D721Med (cell line): ENCODE measurements around the gene INSC.

Experiments used
- DNase-seq: peaks from one replicate; pipeline ENCODE4 v3.0.0; 2011; ENCODE audit warnings: low spot score; ENCODE audit not compliant: insufficient read length
- FAIRE-seq: peaks from 2 replicates; lab custom pipeline; 2011; peaks lifted over from hg19 to GRCh38; lab: Jason Lieb, UNC
- CTCF ChIP-seq: IDR thresholded peaks from 2 replicates; pipeline ENCODE4 v1.5.1; 2012; ENCODE audit warnings: mild to moderate bottlenecking, control low read depth; ENCODE audit not compliant: insufficient read depth; ENCODE audit errors: missing control alignments

INSC gene

DNA sequence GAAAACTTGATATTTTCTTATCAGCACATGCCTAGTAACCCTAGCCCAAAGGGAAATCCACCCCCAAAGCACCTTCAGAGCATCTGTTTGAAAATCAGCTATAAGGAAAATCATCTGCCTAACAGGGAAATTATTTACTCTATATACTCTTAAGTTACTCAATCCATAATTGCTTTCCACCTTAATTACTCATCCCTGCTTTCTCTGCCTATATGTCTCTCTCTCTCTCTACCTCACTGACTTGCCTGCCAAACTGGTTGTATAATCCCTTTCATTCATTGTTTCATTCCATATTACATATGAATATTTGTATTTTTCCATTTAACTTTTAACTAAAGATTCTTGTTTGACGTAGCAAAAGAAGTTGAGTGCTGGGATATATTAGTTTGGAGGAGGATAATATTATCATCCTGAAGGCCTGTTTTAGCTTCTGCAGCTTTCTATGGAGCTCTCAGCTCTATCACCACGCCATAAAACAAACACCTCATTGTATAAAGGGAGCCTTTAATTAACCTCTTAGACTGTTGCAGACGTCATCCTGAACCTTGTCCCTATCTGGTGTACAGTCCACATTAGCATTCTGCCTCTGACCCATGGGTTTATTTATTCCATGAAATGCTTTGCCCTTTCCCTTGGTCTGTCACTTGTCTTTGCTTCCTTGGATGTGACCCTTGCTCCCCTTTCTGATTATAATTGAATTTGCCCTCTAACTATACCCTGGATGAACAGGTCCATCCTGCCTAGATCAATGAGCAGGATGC lies 98.9 kb downstream of the INSC start:
- no peak for DNase-seq
- FAIRE-seq = no peak
- TF ChIP-seq CTCF = no peak

- TF ChIP-seq CTCF = no peak
- no peak for FAIRE-seq
- no peak for DNase-seq
These were observed 100.3 kb downstream of the INSC start for GRCh38 chr11:15215005-15215404.

DNA sequence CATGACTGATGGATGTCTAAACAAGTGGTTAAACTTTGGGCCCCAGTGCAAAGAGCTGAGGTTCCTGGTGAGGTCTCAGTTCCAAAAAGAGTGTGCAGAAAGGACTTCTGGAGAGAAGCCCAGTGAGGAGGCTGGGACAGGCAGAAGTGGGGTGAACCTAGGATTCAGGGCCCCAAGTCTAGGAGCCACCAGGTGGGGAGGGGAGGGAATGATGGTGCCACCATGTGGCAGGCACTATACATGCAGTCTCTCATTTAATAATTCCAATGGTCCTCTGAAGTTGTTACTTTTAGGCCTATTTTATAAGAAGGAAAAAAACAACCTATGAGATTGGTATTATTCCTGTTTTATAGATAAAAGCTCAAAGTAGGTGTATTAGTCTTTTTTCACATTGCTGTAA lies 102.0 kb downstream of the INSC start:
- peak; percentile 29 for TF ChIP-seq CTCF
- FAIRE-seq = no peak

GRCh38 chr11:15217416-15217815 lies 102.7 kb downstream of the INSC start:
- DNase-seq (no peak), FAIRE-seq (no peak)
- TF ChIP-seq CTCF = no peak

More for the DNA sequence above, 102.0 kb downstream of the INSC start:
- no peak for DNase-seq

- TF ChIP-seq CTCF = no peak
- FAIRE-seq (no peak), DNase-seq (no peak)
These were observed 108.1 kb downstream of the INSC start for GRCh38 chr11:15222777-15223176.

GRCh38 chr11:15223318-15223717 lies 108.6 kb downstream of the INSC start:
- TF ChIP-seq CTCF = no peak
- DNase-seq (no peak), FAIRE-seq (no peak)

DNA sequence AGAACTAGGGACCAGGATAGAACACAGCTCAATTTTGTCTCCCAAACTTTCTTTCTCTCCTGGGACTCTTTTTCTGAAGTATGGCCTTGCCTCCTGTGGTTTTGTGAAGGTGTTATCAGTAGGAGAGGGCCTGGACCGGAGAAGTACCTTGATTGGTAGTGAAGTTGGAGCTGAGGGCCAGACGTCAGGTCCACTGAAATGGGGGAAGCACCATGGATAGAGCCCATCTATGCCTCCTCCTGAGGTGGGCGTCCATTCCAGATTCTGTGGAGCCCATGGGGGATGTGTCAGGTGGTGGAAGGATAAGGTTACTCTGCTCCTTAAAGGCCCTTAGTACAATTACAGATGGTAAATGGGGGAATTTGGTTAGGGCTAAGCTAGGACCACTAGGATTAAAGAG lies 109.7 kb downstream of the INSC start:
- TF ChIP-seq CTCF = no peak
- DNase-seq = no peak
- no peak for FAIRE-seq
